Right renal cortex interstitium (tissue), 3 donors: ENCODE measurements around the gene TMEM178A. TPM values are rescaled to one million over a fixed set of nuclear protein-coding genes. Genes with fewer than 3 reads are reported as not detected.
"Not testable (repeated sequence)": the region's sequence is repeated elsewhere in the genome, so short reads cannot be mapped to it uniquely, and the experiment has no call there.

Experiments used
- DNase-seq, 3 donors: peaks; one replicate each; pipeline ENCODE4 v3.0.0-alpha.2; 2013; ENCODE audit warnings: low read depth in 3 of 3, low spot score in 2 of 3
- polyA plus RNA-seq, 3 donors: library from polyadenylated mRNA; unstranded; fragments of 120-200 nt; gene quantifications; one replicate each; pipeline ENCODE4 v1.2.1, GENCODE V29; 2013; ENCODE audit not compliant: insufficient read length in 3 of 3

TMEM178A gene
- polyA plus RNA-seq, 3 donors = 74.1 to 82.9 (median 75.6) TPM

GRCh38 chr2:39708003-39708402 lies 42.3 kb downstream of the TMEM178A start:
- no peak for DNase-seq

- no peak for DNase-seq
Measured at GRCh38 chr2:39710807-39711206, 45.1 kb downstream of the TMEM178A start.

GRCh38 chr2:39712953-39713352 lies 47.2 kb downstream of the TMEM178A start:
- no peak for DNase-seq

- DNase-seq = no peak
Measured at GRCh38 chr2:39715095-39715494, 49.4 kb downstream of the TMEM178A start.

- DNase-seq = no peak
Measured at GRCh38 chr2:39715822-39716221, 50.1 kb downstream of the TMEM178A start.

GRCh38 chr2:39717067-39717466 lies 51.4 kb downstream of the TMEM178A start:
- DNase-seq = no peak

- no peak for DNase-seq
Measured at GRCh38 chr2:39718483-39718882, 52.8 kb downstream of the TMEM178A start.

- DNase-seq = no peak
Measured at GRCh38 chr2:39719317-39719716, 53.6 kb downstream of the TMEM178A start.

- DNase-seq = no peak
Measured at GRCh38 chr2:39720970-39721369, 55.3 kb downstream of the TMEM178A start.

GRCh38 chr2:39723497-39723896 lies 57.8 kb downstream of the TMEM178A start:
- DNase-seq = no peak

- DNase-seq = no peak
Measured at GRCh38 chr2:39723946-39724827, 58.5 kb downstream of the TMEM178A start.

- no peak for DNase-seq
Measured at GRCh38 chr2:39724828-39725144, 59.1 kb downstream of the TMEM178A start.

GRCh38 chr2:39725401-39725800 lies 59.7 kb downstream of the TMEM178A start:
- DNase-seq = no peak

GRCh38 chr2:39728085-39728484 lies 62.4 kb downstream of the TMEM178A start:
- not testable (repeated sequence) for DNase-seq

GRCh38 chr2:39728941-39729351 lies 63.2 kb downstream of the TMEM178A start:
- no peak for DNase-seq

- DNase-seq = no peak
Measured at GRCh38 chr2:39730276-39730675, 64.6 kb downstream of the TMEM178A start.

- no peak for DNase-seq
Measured at GRCh38 chr2:39730685-39731302, 65.1 kb downstream of the TMEM178A start.

- no peak for DNase-seq
Measured at GRCh38 chr2:39731546-39731945, 65.8 kb downstream of the TMEM178A start.

GRCh38 chr2:39732482-39732881 lies 66.8 kb downstream of the TMEM178A start:
- no peak for DNase-seq

- DNase-seq = no peak
Measured at GRCh38 chr2:39733070-39733674, 67.5 kb downstream of the TMEM178A start.

GRCh38 chr2:39734445-39734844 lies 68.7 kb downstream of the TMEM178A start:
- DNase-seq = no peak

- DNase-seq = no peak
Measured at GRCh38 chr2:39735648-39736047, 69.9 kb downstream of the TMEM178A start.
